ENCODE results near the gene RENBP. TPM values are rescaled to one million over a fixed set of nuclear protein-coding genes. Genes with fewer than 3 reads are reported as not detected.

Gene RENBP
- total and polyA plus RNA-seq, 9 of the 15 experiments (the other 6 are each of a cell fraction or from before 2014, with no cell fraction given): 0.07 to 14.8 (median 10.6) TPM; not detected in 1

GRCh38 chrX:153944140-153944799, at the start of gene RENBP (continued):
- TF ChIP-seq, protein P1, sequence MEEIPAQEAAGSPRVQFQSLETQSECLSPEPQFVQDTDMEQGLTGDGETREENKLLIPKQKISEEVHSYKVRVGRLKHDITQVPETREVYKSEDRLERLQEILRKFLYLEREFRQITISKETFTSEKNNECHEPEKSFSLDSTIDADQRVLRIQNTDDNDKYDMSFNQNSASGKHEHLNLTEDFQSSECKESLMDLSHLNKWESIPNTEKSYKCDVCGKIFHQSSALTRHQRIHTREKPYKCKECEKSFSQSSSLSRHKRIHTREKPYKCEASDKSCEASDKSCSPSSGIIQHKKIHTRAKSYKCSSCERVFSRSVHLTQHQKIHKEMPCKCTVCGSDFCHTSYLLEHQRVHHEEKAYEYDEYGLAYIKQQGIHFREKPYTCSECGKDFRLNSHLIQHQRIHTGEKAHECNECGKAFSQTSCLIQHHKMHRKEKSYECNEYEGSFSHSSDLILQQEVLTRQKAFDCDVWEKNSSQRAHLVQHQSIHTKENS (CRISPR knock-in tag; IDR thresholded peaks at IDR 0.05): no peak
- TF ChIP-seq PURB (CRISPR knock-in tag; IDR thresholded peaks at IDR 0.05; ENCODE audit: low read depth) (no peak), ARID2 (IDR thresholded peaks at IDR 0.05) (no peak), CC2D1A (IDR thresholded peaks at IDR 0.05) (no peak), SRSF3 (IDR thresholded peaks at IDR 0.05; ENCODE audit: insufficient read depth, low read length) (no peak), PHF20 (IDR thresholded peaks at IDR 0.05; ENCODE audit: partially characterized antibody) (peak; percentile 25), KAT7 (CRISPR knock-in tag; IDR thresholded peaks at IDR 0.05; ENCODE audit: borderline replicate concordance) (no peak), MNT (conservative IDR thresholded peaks at IDR 0.05) (peak in 1 of 2 experiments; percentile 70; a peak in 2 of 4 replicates), HDAC6 (IDR thresholded peaks at IDR 0.05; ENCODE audit: low read depth, low read length) (no peak), RBM17 (IDR thresholded peaks at IDR 0.05; ENCODE audit: borderline replicate concordance, low read depth, low read length) (no peak), MXI1 (IDR thresholded peaks at IDR 0.05; ENCODE audit: low read depth, low read length) (no peak), ZNF79 (CRISPR knock-in tag; IDR thresholded peaks at IDR 0.05; ENCODE audit: low read depth) (no peak), USF1 (CRISPR knock-in tag; IDR thresholded peaks at IDR 0.05) (peak; percentile 66), ATF1 (CRISPR knock-in tag; IDR thresholded peaks at IDR 0.05) (no peak), ATF1 (tag; IDR thresholded peaks at IDR 0.05) (0 out of 2 replicates have a peak, but pooled peaks have one; percentile 31), POLR2G (IDR thresholded peaks at IDR 0.05; ENCODE audit: low read depth, low read length) (peak; percentile 51), ZNF764 (CRISPR knock-in tag; IDR thresholded peaks at IDR 0.05; ENCODE audit: low read depth) (no peak), DNMT1 (IDR thresholded peaks at IDR 0.05) (no peak), ZNF316 (IDR thresholded peaks at IDR 0.05) (no peak), ZNF644 (tag; IDR thresholded peaks at IDR 0.05; ENCODE audit: low read depth) (no peak)
- TF ChIP-seq, protein P2, sequence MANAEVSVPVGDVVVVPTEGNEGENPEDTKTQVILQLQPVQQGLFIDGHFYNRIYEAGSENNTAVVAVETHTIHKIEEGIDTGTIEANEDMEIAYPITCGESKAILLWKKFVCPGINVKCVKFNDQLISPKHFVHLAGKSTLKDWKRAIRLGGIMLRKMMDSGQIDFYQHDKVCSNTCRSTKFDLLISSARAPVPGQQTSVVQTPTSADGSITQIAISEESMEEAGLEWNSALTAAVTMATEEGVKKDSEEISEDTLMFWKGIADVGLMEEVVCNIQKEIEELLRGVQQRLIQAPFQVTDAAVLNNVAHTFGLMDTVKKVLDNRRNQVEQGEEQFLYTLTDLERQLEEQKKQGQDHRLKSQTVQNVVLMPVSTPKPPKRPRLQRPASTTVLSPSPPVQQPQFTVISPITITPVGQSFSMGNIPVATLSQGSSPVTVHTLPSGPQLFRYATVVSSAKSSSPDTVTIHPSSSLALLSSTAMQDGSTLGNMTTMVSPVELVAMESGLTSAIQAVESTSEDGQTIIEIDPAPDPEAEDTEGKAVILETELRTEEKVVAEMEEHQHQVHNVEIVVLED (CRISPR knock-in tag; IDR thresholded peaks at IDR 0.05): no peak
- TF ChIP-seq, protein P3, sequence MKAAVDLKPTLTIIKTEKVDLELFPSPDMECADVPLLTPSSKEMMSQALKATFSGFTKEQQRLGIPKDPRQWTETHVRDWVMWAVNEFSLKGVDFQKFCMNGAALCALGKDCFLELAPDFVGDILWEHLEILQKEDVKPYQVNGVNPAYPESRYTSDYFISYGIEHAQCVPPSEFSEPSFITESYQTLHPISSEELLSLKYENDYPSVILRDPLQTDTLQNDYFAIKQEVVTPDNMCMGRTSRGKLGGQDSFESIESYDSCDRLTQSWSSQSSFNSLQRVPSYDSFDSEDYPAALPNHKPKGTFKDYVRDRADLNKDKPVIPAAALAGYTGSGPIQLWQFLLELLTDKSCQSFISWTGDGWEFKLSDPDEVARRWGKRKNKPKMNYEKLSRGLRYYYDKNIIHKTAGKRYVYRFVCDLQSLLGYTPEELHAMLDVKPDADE (conservative IDR thresholded peaks at IDR 0.05; ENCODE audit: control insufficient read depth, low read depth, low read length): no peak
